CD4-positive, alpha-beta T cell (primary cell): ENCODE measurements around the gene PCED1B. TPM values are rescaled to one million over a fixed set of nuclear protein-coding genes. Genes with fewer than 3 reads are reported as not detected.

Experiments used
- ATAC-seq: fragments of 200-7000 bp; cut with Tn5 transposase; one replicate; pipeline ENCODE4 v1.10.0; 2022; ENCODE audit warnings: mild to moderate bottlenecking; ENCODE audit not compliant: poor library complexity
- CTCF ChIA-PET: fragments of 350-600 bp; sonication (Branson Sonifier 250); formaldehyde crosslinking; loops from one replicate; lab custom pipeline; 2021; ENCODE audit warnings: antibody characterized with exemption, inconsistent platforms; lab: Charles Lee
- POLR2A ChIA-PET: fragments of 350-600 bp; sonication (Branson Sonifier 250); formaldehyde crosslinking; loops from one replicate; lab custom pipeline; 2021; ENCODE audit warnings: antibody characterized with exemption, inconsistent platforms; lab: Charles Lee
- DNase-seq, 14 experiments: peaks; one replicate each; pipeline ENCODE4 v3.0.0-alpha.2; 2013 to 2020; ENCODE audit warnings: mixed read lengths in 2 of 14
- H3K27ac ChIP-seq, 2 donors: one replicate each; pipeline versions ENCODE4 v1.5.1 to v1.7.0; 2013; ENCODE audit warnings: low read length in 2 of 2, low read depth in 1 of 2, mild to moderate bottlenecking in 1 of 2
- H3K27me3 ChIP-seq, 2 experiments: 1 replicate in 1 of 2; 2 replicates in 1 of 2; pipeline versions ENCODE4 v1.6.1 to v1.7.0; 2013; ENCODE audit warnings: low read length in 2 of 2, control low read depth in 1 of 2, mild to moderate bottlenecking in 1 of 2, moderate library complexity in 1 of 2; ENCODE audit not compliant: insufficient read depth in 2 of 2, control insufficient read depth in 1 of 2
- H3K36me3 ChIP-seq: one replicate; pipeline ENCODE4 v1.6.1; 2013; ENCODE audit warnings: low read length, control low read depth; ENCODE audit not compliant: insufficient read depth
- H3K4me1 ChIP-seq: one replicate; pipeline ENCODE4 v1.6.1; 2013; ENCODE audit warnings: low read length, control low read depth; ENCODE audit not compliant: insufficient read depth
- H3K4me3 ChIP-seq: one replicate; pipeline ENCODE4 v1.5.1; 2013; ENCODE audit warnings: mild to moderate bottlenecking, low read length, moderate library complexity
- H3K9me3 ChIP-seq, 2 experiments: 1 replicate in 1 of 2; 2 replicates in 1 of 2; pipeline versions ENCODE4 v1.6.1 to v1.7.0; 2013; ENCODE audit warnings: low read length in 2 of 2, mild to moderate bottlenecking in 2 of 2, control low read depth in 1 of 2, moderate library complexity in 1 of 2; ENCODE audit not compliant: control insufficient read depth in 1 of 2, insufficient read depth in 1 of 2
- H3K27ac Mint-ChIP-seq: one replicate; pipeline ENCODE4 v1.8.0; 2020; ENCODE audit warnings: mixed read lengths
- H3K27me3 Mint-ChIP-seq: one replicate; pipeline ENCODE4 v1.8.0; 2021; ENCODE audit warnings: mixed read lengths
- H3K36me3 Mint-ChIP-seq: one replicate; pipeline ENCODE4 v1.8.0; 2021; ENCODE audit warnings: low read depth, mixed read lengths
- H3K4me1 Mint-ChIP-seq: one replicate; pipeline ENCODE4 v1.8.0; 2021; ENCODE audit warnings: low read depth, mixed read lengths
- H3K4me3 Mint-ChIP-seq: one replicate; pipeline ENCODE4 v1.8.0; 2020; ENCODE audit warnings: mild to moderate bottlenecking, mixed read lengths
- H3K9me3 Mint-ChIP-seq: one replicate; pipeline ENCODE4 v1.8.0; 2020; ENCODE audit warnings: mixed read lengths
- CTCF ChIP-seq: fragments of 200-600 bp; IDR thresholded peaks from one replicate; pipeline ENCODE4 v1.8.0; 2022; ENCODE audit warnings: antibody characterized with exemption, mild to moderate bottlenecking
- intact Hi-C, 2 experiments: fragments of 100-400 bp; cut with DNase I in 1 of 2; cut with micrococcal nuclease in 1 of 2; formaldehyde crosslinking; loops; one replicate each; pipeline versions ENCODE4 v1.15.1 to v1.9.0; 2023 to 2025; cut with DNase I, micrococcal nuclease
- total RNA-seq, 174 experiments: library from RNA in 2 of 174; stranded (reverse) in 2 of 174; gene quantifications; one replicate each; pipeline ENCODE4 v1.2.3 and lab custom pipeline; 2021 to 2026

PCED1B gene
- total RNA-seq, 2 experiments from 2014 or later = 18.7 to 20.0 TPM

DNA sequence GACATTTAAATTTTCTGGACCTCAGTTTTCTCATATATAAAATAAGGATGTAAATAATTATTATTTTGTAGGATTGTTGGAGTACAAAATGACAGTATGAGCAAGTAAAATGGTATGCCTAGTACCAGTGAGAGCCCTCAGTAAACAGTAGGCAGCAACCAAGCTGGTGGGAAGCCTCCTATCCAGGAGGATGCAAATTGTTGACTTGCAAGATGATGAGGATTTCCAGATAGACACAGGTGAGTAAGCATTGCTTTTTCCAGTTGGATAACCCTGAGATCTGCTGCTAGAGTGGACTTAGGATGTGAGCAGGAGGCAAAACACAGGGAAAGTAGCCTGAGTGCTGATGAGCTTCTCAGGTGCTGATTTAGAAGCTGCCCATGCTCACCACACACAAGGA lies 28.5 kb downstream of the PCED1B start:
- Histone ChIP-seq H3K4me1 (peaks cover 9% of the 10 kb centered on the region), H3K9me3 (no peaks in the 10 kb centered on the region), H3K36me3 (peaks cover 11% of the 10 kb centered on the region), H3K27me3 (no peaks in the 10 kb centered on the region), H3K27ac (no peak overlapping the region), H3K4me3 (no peak overlapping the region)
- ATAC-seq (no peak), DNase-seq (no peak)
- no peak for TF ChIP-seq CTCF
- Mint-ChIP-seq H3K9me3 (no peaks in the 10 kb centered on the region), H3K27ac (no peak overlapping the region), H3K4me1 (peaks cover 44% of the 10 kb centered on the region), H3K4me3 (no peak overlapping the region), H3K27me3 (no peaks in the 10 kb centered on the region), H3K36me3 (peaks cover 76% of the 10 kb centered on the region)
- CTCF ChIA-PET = interaction anchor here (0.6 kb wide), 1 partner anchor 250 kb away, joined by 3 read pairs; no protein-coding TSS in a partner anchor
- POLR2A ChIA-PET = no interaction called here
- intact Hi-C loops = no loop called here

GRCh38 chr12:47110011-47110541 lies 30.7 kb downstream of the PCED1B start:
- DNase-seq (no peak), ATAC-seq (no peak)
- Mint-ChIP-seq H3K27ac (no peak overlapping the region), H3K4me3 (no peak overlapping the region), H3K4me1 (peaks cover 44% of the 10 kb centered on the region), H3K27me3 (no peaks in the 10 kb centered on the region), H3K9me3 (no peaks in the 10 kb centered on the region), H3K36me3 (peaks cover 84% of the 10 kb centered on the region)
- intact Hi-C loops = no loop called here
- no peak overlapping the region for H3K4me3 ChIP-seq
- H3K27me3 ChIP-seq = no peaks in the 10 kb centered on the region
- no peak overlapping the region for H3K27ac ChIP-seq
- ChIA-PET CTCF (no interaction called here), POLR2A (interaction anchor here (1.0 kb wide), 1 partner anchor 35 kb away, joined by 3 read pairs; no protein-coding TSS in a partner anchor)
- H3K4me1 ChIP-seq = peaks cover 9% of the 10 kb centered on the region
- no peaks in the 10 kb centered on the region for H3K9me3 ChIP-seq
- TF ChIP-seq CTCF = no peak
- peaks cover 21% of the 10 kb centered on the region for H3K36me3 ChIP-seq

GRCh38 chr12:47110718-47111391 lies 31.4 kb downstream of the PCED1B start:
- Mint-ChIP-seq H3K4me1 (peaks cover 39% of the 10 kb centered on the region), H3K27ac (no peak overlapping the region), H3K4me3 (no peak overlapping the region), H3K27me3 (no peaks in the 10 kb centered on the region), H3K36me3 (peaks cover 83% of the 10 kb centered on the region), H3K9me3 (no peaks in the 10 kb centered on the region)
- DNase-seq (peak in 4 of 14 experiments; percentile 1 to 16 (median 8)), ATAC-seq (no peak)
- Histone ChIP-seq H3K27me3 (no peaks in the 10 kb centered on the region), H3K9me3 (no peaks in the 10 kb centered on the region), H3K4me3 (no peak overlapping the region), H3K36me3 (peaks cover 24% of the 10 kb centered on the region), H3K4me1 (peaks cover 9% of the 10 kb centered on the region), H3K27ac (no peak overlapping the region)
- POLR2A ChIA-PET = interaction anchor here (1.0 kb wide), 1 partner anchor 35 kb away, joined by 3 read pairs; no protein-coding TSS in a partner anchor
- CTCF ChIA-PET = no interaction called here
- intact Hi-C loops = no loop called here
- no peak for TF ChIP-seq CTCF
